ENCODE measurements around the gene CCDC88A. TPM values are rescaled to one million over a fixed set of nuclear protein-coding genes. Genes with fewer than 3 reads are reported as not detected.

CCDC88A gene
- total and polyA plus RNA-seq, 8 donors, result 6.2 to 95.1 (median 31.6) TPM

- peak; percentile 34 to 67 for DNase-seq
- no peak overlapping the region for H3K4me3 ChIP-seq
- WGBS, 5 donors, result 50 to 61% (median 53%) methylated on average over 3 of the region's 3 CpGs
- H3K27me3 ChIP-seq, result no peaks in the 10 kb centered on the region
- H3K27ac ChIP-seq, result peak overlapping the region in 3 of 5 donors; percentile 27 to 39 (median 32)
- no peaks in the 10 kb centered on the region for H3K9me3 ChIP-seq
- no peaks in the 10 kb centered on the region for H3K36me3 ChIP-seq
- intact Hi-C loops (cut with DNase I; ENCODE audit: low total_unique reads), result no loop called here
- H3K4me1 ChIP-seq, result peaks cover 0 to 29% (median 14%) of the 10 kb centered on the region in 4 donors
- TF ChIP-seq POLR2A (IDR thresholded peaks at IDR 0.05) (no peak), EP300 (IDR thresholded peaks at IDR 0.05) (no peak), POLR2AphosphoS5 (IDR thresholded peaks at IDR 0.05) (peak in 1 of 3 donors; percentile 75), CTCF (IDR thresholded peaks at IDR 0.05) (no peak)
These were observed 55.2 kb downstream of the CCDC88A start for GRCh38 chr2:55364189-55365055.

GRCh38 chr2:55363636-55364035, 56.0 kb downstream of the CCDC88A start:
- peaks cover 0 to 29% (median 14%) of the 10 kb centered on the region in 4 donors for H3K4me1 ChIP-seq
- H3K9me3 ChIP-seq, result no peaks in the 10 kb centered on the region
- peak overlapping the region in 1 of 5 donors; percentile 32 for H3K27ac ChIP-seq
- DNase-seq, result no peak
- intact Hi-C loops (cut with DNase I; ENCODE audit: low total_unique reads), result no loop called here
- H3K4me3 ChIP-seq, result no peak overlapping the region
- no peaks in the 10 kb centered on the region for H3K27me3 ChIP-seq
- H3K36me3 ChIP-seq, result no peaks in the 10 kb centered on the region
- 88 to 94% (median 93%) methylated on average over 3 of the region's 3 CpGs for WGBS, 5 donors
- TF ChIP-seq EP300 (IDR thresholded peaks at IDR 0.05) (no peak), CTCF (IDR thresholded peaks at IDR 0.05) (no peak), POLR2AphosphoS5 (IDR thresholded peaks at IDR 0.05) (no peak), POLR2A (IDR thresholded peaks at IDR 0.05) (no peak)

GRCh38 chr2:55361465-55362189, 58.0 kb downstream of the CCDC88A start:
- peaks cover 0 to 33% (median 14%) of the 10 kb centered on the region in 4 donors for H3K4me1 ChIP-seq
- no peaks in the 10 kb centered on the region for H3K27me3 ChIP-seq
- no peak overlapping the region for H3K27ac ChIP-seq
- DNase-seq, result no peak
- no peaks in the 10 kb centered on the region for H3K9me3 ChIP-seq
- H3K4me3 ChIP-seq, result no peak overlapping the region
- H3K36me3 ChIP-seq, result no peaks in the 10 kb centered on the region
- TF ChIP-seq EP300 (IDR thresholded peaks at IDR 0.05), result no peak
- TF ChIP-seq CTCF (IDR thresholded peaks at IDR 0.05), result no peak
- TF ChIP-seq POLR2A (IDR thresholded peaks at IDR 0.05), result no peak
- no peak for TF ChIP-seq POLR2AphosphoS5 (IDR thresholded peaks at IDR 0.05)
- intact Hi-C loops (cut with DNase I; ENCODE audit: low total_unique reads), result no loop called here
- 81 to 85% (median 82%) methylated on average over 5 of the region's 5 CpGs for WGBS, 5 donors

GRCh38 chr2:55358451-55358850, 61.2 kb downstream of the CCDC88A start:
- Histone ChIP-seq H3K36me3 (peaks cover 0 to 15% (median 13%) of the 10 kb centered on the region in 4 donors), H3K4me1 (peaks cover 0 to 10% (median 1%) of the 10 kb centered on the region in 4 donors), H3K27ac (no peak overlapping the region), H3K27me3 (no peaks in the 10 kb centered on the region), H3K9me3 (no peaks in the 10 kb centered on the region), H3K4me3 (no peak overlapping the region)
- intact Hi-C loops (cut with DNase I; ENCODE audit: low total_unique reads), result no loop called here
- no peak for TF ChIP-seq EP300 (IDR thresholded peaks at IDR 0.05)
- TF ChIP-seq POLR2A (IDR thresholded peaks at IDR 0.05), result no peak
- no peak for TF ChIP-seq POLR2AphosphoS5 (IDR thresholded peaks at IDR 0.05)
- no peak for TF ChIP-seq CTCF (IDR thresholded peaks at IDR 0.05)
- 29 to 64% (median 59%) methylated on average over 1 of the region's 1 CpG for WGBS, 5 donors
- no peak for DNase-seq
